GM19035 (cell line): ENCODE results near the gene KLK7.
"Not testable (repeated sequence)": the region's sequence is repeated elsewhere in the genome, so short reads cannot be mapped to it uniquely, and the experiment has no call there.

Experiments
- ATAC-seq: cut with Tn5 transposase; IDR thresholded peaks from one replicate; pipeline ENCODE4 v1.9.1; 2021; ENCODE audit not compliant: unreplicated experiment

The KLK7 gene

GRCh38 chr19:51012661-51013190 lies 29.0 kb upstream of the KLK7 start:
- ATAC-seq = no peak

GRCh38 chr19:51010066-51010795 lies 26.5 kb upstream of the KLK7 start:
- ATAC-seq = no peak

GRCh38 chr19:51009061-51009891 lies 25.6 kb upstream of the KLK7 start:
- no peak for ATAC-seq

GRCh38 chr19:51007488-51007887 lies 23.8 kb upstream of the KLK7 start:
- no peak for ATAC-seq

GRCh38 chr19:51006406-51006805 lies 22.7 kb upstream of the KLK7 start:
- no peak for ATAC-seq

- no peak for ATAC-seq
Measured at GRCh38 chr19:51005248-51005647, 21.5 kb upstream of the KLK7 start.

GRCh38 chr19:51003316-51003715 lies 19.6 kb upstream of the KLK7 start:
- ATAC-seq = no peak

GRCh38 chr19:51002542-51003311 lies 19.0 kb upstream of the KLK7 start:
- ATAC-seq = no peak

GRCh38 chr19:51002089-51002532 lies 18.4 kb upstream of the KLK7 start:
- no peak for ATAC-seq

- no peak for ATAC-seq
Measured at GRCh38 chr19:51001515-51001914, 17.8 kb upstream of the KLK7 start, which contains the start of gene KLK8. Gene KLK8, minus strand, starts transcription at chr19:51001604. Its CDS starts 437 bp downstream, at chr19:51001167.

GRCh38 chr19:51000981-51001380 lies 17.3 kb upstream of the KLK7 start:
- no peak for ATAC-seq

GRCh38 chr19:51000426-51000825 lies 16.7 kb upstream of the KLK7 start:
- ATAC-seq = no peak

- no peak for ATAC-seq
Measured at GRCh38 chr19:50998686-50999085, 15.0 kb upstream of the KLK7 start.

- no peak for ATAC-seq
Measured at GRCh38 chr19:50998061-50998460, 14.3 kb upstream of the KLK7 start.

GRCh38 chr19:50994129-50994528 lies 10.4 kb upstream of the KLK7 start:
- ATAC-seq = no peak

GRCh38 chr19:50992666-50993035 lies 8.9 kb upstream of the KLK7 start:
- no peak for ATAC-seq

- not testable (repeated sequence) for ATAC-seq
Measured at GRCh38 chr19:50984416-50984815, 699 bp upstream of the KLK7 start.

- ATAC-seq = no peak
Measured at GRCh38 chr19:50982186-50982585, 1.5 kb downstream of the KLK7 start.

- ATAC-seq = no peak
Measured at GRCh38 chr19:50981587-50982146, 2.0 kb downstream of the KLK7 start.

GRCh38 chr19:50980208-50980607 lies 3.5 kb downstream of the KLK7 start:
- no peak for ATAC-seq

- ATAC-seq = no peak
Measured at GRCh38 chr19:50979758-50980157, 4.0 kb downstream of the KLK7 start.
